HEK293T (cell line): ENCODE measurements around the gene RNU6-1.

Experiments used
- FOXM1 ChIP-seq: fragments of 450-650 bp; IDR thresholded peaks from 2 replicates; pipeline ENCODE4 v1.6.1; 2017; ENCODE audit warnings: mild to moderate bottlenecking, borderline replicate concordance
- HDGF ChIP-seq: fragments of 450-650 bp; IDR thresholded peaks from 2 replicates; pipeline ENCODE4 v1.6.1; 2017; ENCODE audit warnings: antibody characterized with exemption, borderline replicate concordance
- L3MBTL2 ChIP-seq: fragments of 450-650 bp; conservative IDR thresholded peaks from 2 replicates; pipeline ENCODE4 v1.6.1; 2016; ENCODE audit warnings: mild to moderate bottlenecking
- SP1 ChIP-seq: fragments of 450-650 bp; IDR thresholded peaks from 2 replicates; pipeline ENCODE4 v1.6.1; 2017
- TARDBP ChIP-seq: fragments of 450-650 bp; IDR thresholded peaks from 2 replicates; pipeline ENCODE4 v1.6.1; 2016
- ZNF384 ChIP-seq: fragments of 450-650 bp; IDR thresholded peaks from 2 replicates; pipeline ENCODE4 v1.6.1; 2016

GRCh38 chr15:67821784-67822440 lies 17.9 kb downstream of the RNU6-1 start:
- TF ChIP-seq ZNF384 (no peak), HDGF (no peak), SP1 (no peak), L3MBTL2 (no peak), FOXM1 (no peak), TARDBP (no peak)
